Activated naive CD8-positive, alpha-beta T cell (primary cell): ENCODE data around the gene GPS1.

ENCODE experiments used
- H3K27ac Mint-ChIP-seq: one replicate; pipeline ENCODE4 v1.8.0; 2021; ENCODE audit warnings: mixed read lengths
- H3K27me3 Mint-ChIP-seq: one replicate; pipeline ENCODE4 v1.8.0; 2021; ENCODE audit warnings: mixed read lengths
- H3K36me3 Mint-ChIP-seq: one replicate; pipeline ENCODE4 v1.8.0; 2021; ENCODE audit warnings: mixed read lengths
- H3K4me1 Mint-ChIP-seq: one replicate; pipeline ENCODE4 v1.8.0; 2021; ENCODE audit warnings: low read depth, mixed read lengths
- H3K4me3 Mint-ChIP-seq: one replicate; pipeline ENCODE4 v1.8.0; 2021; ENCODE audit warnings: mild to moderate bottlenecking, mixed read lengths
- H3K9me3 Mint-ChIP-seq: one replicate; pipeline ENCODE4 v1.8.0; 2021; ENCODE audit warnings: low read depth, mixed read lengths

GPS1 gene

DNA sequence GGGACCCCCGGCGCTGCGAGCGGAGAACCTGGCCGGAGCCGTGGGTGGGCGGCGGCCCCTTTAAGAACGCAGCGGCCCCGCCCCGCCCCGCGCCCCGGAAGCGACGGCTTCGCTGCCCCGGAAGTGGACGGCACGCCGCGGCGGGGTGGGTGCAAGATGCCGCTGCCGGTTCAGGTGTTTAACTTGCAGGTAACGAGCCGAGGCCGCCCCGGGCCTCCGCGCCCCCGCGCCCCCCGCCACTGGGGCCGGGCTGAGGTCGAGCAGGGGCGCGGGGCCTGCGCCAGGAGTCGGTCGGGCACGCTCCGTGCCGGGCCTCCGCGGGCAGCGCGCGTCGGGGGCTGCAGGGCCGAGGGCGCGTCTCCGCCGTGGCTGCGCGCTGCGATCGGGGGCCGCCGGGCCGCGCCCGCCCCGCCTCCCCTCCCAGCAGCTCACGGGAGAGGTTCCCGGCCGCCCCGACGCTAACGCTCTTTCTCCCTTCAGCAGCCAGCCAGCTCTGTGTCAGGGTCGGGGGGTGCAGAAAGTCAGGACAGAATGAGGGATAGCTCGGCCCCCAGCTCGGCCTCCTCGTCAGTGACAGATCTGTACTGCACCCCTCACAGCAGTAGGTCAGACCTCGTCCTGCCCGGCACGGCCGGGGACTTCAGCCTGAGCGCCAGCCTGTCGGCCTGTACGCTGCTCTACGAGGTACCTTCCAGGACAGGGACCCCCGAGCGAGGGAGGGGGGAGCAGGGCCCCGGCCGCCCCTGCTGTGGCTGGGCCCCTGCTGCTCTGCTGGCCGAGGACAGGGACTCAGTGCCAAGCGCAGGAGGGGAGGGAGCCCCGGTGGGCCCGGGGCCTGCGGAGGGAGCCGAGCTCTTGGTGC lies at the start of gene GPS1, which contains the start of gene RFNG:
TSS of gene GPS1 (plus strand) at position 123 of the 862 bp plus-strand sequence. CDS start at position 157, 34 bp downstream.
TSS of gene RFNG (minus strand) at position 36 of the 862 bp plus-strand sequence. CDS start 45 bp downstream, outside the sequence.
- Mint-ChIP-seq H3K4me1 (peaks cover 13% of the 10 kb centered on the region), H3K27ac (peak within 1 kb of the TSS; percentile 79), H3K4me3 (peak within 1 kb of the TSS; percentile 88), H3K9me3 (no peaks in the 10 kb centered on the region), H3K27me3 (no peaks in the 10 kb centered on the region), H3K36me3 (no peaks in the 10 kb centered on the region)

DNA sequence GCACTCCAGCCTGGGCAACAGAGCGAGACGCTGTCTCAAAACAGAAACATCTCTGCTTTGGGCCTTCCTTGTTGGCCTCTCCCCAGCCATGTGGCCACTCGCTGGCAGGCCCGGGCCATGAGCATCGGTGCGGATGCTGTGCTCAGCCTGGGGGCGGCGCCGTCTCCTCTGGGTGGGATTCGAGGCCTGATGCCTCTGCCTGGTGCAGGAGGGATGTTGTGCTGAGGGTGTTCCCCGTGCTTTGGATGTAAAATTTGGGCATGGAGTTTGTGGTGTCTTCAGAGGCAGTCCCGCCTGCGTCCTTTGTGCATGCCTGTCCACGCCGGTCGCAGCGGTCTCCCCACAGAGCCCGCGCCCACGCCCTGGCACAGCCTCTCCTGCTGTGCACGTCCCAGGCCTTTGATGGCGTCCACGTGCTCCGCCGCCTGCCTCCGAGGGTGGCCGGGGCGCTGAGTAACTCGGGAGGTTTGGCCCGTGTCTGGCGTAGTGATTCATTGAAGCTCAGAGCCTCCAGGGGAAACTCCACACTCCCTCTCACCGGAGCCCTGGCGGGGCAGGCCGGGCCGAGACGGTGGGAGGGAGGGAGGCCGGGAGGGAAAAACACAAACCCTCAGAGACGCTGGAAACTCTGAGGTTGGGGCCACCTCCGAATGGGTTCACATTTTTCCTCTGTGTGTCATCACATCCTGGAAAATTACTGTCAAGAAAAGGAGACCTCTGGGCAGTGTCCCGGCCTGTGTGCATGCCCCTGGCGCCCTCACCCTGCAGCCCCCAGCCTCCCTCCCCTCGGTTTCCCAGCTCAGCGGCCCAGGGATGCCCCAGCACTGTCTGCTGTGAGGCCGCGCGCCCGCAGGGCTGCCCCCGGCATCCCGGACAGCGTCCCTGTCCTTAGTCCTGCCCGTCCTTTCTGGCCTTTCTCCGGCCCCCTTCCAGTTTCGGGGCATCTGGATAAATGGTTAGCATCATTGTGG lies 48.0 kb upstream of the GPS1 start:
- Mint-ChIP-seq H3K4me1 (no peaks in the 10 kb centered on the region), H3K9me3 (no peaks in the 10 kb centered on the region), H3K27me3 (no peaks in the 10 kb centered on the region), H3K4me3 (no peak overlapping the region), H3K36me3 (no peaks in the 10 kb centered on the region), H3K27ac (no peak overlapping the region)

DNA sequence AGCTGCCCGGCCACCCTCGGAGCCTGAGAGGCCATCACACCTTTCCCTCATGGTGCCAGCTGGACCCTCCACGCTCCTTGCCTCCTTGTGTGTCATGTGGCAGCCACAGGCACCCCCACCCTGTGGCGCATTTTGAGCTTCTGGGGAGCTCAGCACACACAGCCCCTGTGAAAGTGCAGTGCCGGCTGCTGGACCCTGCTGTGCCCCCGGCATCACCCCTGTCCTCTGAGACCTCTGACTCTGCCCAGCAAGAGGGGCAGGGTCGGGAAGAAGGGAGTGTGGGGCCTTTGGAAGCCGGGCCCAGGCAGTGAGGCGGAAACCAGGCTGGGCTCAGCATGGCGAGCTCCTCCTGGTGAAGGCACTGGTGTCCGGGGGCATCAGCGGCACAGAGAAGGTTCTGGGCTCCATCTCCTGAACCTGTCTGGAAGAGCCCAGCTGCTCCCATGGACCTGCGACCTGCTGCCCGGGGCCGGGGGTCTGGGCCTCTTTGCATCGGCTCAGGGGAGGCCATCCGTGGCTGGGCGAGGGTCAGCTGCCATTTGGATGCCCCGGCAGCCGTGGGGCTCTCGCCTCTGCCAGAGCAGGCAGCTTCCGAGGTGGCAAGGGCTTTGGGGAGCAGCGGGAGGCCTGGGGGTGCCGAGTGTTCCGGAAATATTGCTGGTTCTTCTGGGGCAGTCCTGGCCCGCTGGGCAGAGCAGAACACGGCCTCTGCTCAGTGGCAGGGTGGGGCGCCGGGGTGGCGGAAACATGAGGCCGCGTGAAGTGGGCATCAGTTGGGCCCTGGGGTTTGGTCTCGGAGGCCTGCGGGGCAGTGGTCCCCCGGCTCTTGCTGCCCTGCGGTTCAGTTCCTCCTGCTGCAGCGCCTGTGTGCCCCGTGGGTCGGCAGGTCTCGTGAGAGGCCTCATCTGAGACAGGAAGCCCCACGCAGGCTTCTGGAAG lies 46.9 kb upstream of the GPS1 start:
- Mint-ChIP-seq H3K36me3 (no peaks in the 10 kb centered on the region), H3K4me3 (no peak overlapping the region), H3K9me3 (no peaks in the 10 kb centered on the region), H3K27me3 (no peaks in the 10 kb centered on the region), H3K27ac (no peak overlapping the region), H3K4me1 (no peaks in the 10 kb centered on the region)

DNA sequence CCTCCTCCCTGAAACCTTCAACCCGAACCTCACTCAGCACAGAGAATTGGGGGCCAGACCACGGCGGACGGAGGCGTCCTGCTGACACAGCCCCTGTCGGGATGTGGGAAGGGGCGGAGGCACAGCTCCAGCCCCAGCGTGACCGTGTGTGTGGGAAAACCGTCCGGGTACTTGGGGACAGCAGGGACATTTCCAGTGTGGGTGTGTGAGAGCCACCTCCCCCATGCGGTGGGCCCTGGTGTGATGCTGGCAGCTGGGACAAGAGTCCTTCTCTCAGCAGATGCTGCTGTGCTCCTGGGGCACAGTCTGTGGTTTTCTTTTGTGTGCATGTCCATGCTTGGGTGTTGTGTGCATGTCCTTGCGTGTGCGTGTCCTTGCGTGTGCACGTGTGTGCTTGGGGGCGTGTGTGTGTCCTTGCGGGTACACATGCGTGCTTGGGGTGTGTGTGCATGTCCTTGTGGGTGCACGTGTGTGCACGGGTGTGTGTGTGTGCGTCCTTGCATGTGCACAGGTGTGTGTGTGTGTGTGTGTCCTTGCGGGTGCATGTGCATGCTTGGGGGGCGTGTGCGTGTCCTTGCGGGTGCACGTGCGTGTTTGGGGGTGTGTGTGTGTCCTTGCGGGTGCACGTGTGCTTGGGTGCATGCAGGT lies 45.9 kb upstream of the GPS1 start:
- Mint-ChIP-seq H3K36me3 (no peaks in the 10 kb centered on the region), H3K9me3 (no peaks in the 10 kb centered on the region), H3K4me1 (no peaks in the 10 kb centered on the region), H3K27ac (no peak overlapping the region), H3K27me3 (no peaks in the 10 kb centered on the region), H3K4me3 (no peak overlapping the region)

DNA sequence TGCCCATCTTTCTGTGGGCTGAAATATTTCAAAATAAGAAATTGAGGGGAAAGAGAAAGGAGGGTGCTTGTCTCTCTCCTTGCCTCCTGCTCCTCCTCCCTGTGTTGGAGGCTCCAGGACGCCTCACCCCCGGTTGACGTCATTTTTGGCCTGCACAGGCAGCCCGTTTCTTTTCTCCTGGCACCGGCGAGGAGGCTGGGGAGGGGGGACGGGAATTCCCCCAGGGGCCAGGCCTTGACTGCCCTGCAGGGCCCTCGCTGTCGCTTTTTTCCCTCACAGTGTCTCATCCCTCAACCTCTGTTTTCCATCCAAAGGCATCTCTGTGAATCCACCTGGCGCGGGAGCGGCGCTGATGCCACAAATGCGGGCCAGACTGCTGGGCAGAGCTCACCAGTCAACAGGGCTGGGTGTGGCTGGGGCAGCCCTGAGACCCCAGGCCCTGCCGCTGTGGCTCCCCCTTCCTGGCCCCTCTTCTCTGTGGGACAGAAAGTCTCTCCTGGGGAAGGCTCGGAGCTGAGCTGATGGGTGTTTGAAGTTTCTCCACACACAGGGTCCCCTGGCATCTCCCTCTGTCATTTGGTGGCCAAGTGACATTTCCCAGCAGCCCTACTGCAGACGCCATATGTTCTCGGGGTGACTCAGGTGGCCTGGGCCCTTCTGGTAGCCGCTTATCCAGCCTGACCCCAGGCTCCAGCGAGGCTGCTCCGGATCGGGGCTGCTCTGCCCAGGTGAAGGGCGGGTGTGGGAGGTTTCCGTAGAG lies 45.0 kb upstream of the GPS1 start:
- H3K4me1 Mint-ChIP-seq, result no peaks in the 10 kb centered on the region
- no peaks in the 10 kb centered on the region for H3K27me3 Mint-ChIP-seq
- no peaks in the 10 kb centered on the region for H3K9me3 Mint-ChIP-seq
- no peak overlapping the region for H3K4me3 Mint-ChIP-seq
- H3K27ac Mint-ChIP-seq, result no peak overlapping the region
- H3K36me3 Mint-ChIP-seq, result no peaks in the 10 kb centered on the region

DNA sequence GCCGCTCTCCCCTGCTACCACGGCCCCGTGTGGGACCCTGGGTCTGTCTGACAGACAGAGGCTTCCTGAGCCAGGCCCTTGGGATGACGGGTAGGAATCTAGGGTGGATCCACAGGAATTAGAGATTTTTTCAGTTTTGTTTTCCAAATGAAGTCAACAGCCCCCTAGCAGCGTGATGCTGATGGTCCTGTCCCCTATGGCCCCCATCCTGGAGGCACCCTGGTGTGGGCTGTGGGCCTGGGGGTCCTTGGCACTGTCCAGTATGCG lies 44.5 kb upstream of the GPS1 start:
- no peaks in the 10 kb centered on the region for H3K4me1 Mint-ChIP-seq
- no peaks in the 10 kb centered on the region for H3K9me3 Mint-ChIP-seq
- no peaks in the 10 kb centered on the region for H3K36me3 Mint-ChIP-seq
- no peaks in the 10 kb centered on the region for H3K27me3 Mint-ChIP-seq
- H3K27ac Mint-ChIP-seq, result no peak overlapping the region
- no peak overlapping the region for H3K4me3 Mint-ChIP-seq

DNA sequence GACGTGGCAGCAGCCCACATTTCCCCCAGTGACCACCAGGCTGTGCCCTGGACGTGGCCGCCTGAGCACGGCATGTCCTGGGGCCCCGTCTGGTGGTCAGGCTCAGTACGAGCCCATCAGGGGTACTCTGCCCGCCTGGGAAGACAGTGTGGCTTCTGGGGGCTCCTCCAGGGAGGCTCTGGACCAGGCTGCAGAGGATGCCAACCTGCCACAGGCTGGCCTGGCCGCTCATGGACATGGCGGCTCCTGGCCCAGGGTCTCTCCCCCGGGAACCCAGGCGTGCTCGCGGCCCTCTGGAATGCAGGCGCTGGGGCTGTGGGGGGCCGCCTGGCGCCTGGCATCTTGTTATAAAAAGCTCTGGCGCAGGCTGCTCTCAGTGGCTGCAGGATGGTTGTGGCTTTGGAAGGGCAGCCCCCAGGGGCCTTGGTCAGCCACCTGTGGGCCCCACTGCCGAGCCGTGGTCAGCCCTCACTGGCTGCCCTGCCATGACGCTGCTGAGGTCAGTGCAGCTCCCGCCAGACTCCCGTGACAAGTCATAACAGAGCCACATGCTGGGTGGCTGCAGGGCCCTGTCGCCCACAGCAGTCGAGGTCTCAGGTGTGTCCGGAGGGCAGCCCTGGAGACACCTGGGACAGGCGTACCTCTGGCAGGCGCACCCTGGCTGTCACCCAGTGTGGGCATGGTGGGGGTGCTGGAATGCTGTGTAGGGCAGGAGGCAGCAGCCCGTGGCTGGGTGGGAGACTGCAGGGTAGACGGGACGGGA lies 44.0 kb upstream of the GPS1 start:
- Mint-ChIP-seq H3K4me3 (no peak overlapping the region), H3K4me1 (no peaks in the 10 kb centered on the region), H3K27me3 (no peaks in the 10 kb centered on the region), H3K27ac (no peak overlapping the region), H3K9me3 (no peaks in the 10 kb centered on the region), H3K36me3 (no peaks in the 10 kb centered on the region)

DNA sequence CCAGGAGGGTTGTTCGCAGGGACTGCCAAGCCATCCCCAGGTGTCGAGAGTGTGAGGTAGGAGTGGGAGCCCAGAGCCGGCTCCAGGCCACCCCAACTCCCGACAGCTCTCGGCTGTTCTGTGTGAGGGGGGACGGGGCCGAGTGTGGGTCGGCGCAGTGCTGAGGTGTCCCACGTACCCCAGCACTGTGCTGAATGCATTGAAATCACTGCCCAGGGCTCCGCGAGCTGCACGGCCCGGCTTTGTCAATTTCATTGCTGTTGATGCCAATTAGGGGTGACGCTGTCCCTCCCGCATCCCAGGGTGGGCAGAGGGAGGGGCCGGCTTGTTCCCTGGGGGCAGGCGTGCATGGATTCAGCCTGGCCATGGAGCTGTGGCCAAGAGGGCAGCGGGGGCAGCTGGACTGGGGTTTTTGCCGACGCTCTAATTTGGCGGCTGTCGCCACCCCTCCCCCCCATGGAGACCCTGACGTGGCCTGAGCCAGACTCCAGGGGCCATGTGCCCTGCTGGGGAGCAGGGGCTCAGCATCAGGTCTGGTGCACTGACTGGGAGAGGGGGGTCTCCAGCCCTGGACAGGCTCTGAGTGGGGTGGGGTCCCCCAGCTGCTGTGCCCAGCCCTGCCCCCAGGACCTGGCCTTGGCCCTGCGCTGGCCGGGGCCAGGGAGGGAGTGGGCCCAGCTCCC lies 43.3 kb upstream of the GPS1 start:
- Mint-ChIP-seq H3K9me3 (no peaks in the 10 kb centered on the region), H3K36me3 (no peaks in the 10 kb centered on the region), H3K27me3 (no peaks in the 10 kb centered on the region), H3K4me1 (no peaks in the 10 kb centered on the region), H3K4me3 (no peak overlapping the region), H3K27ac (no peak overlapping the region)

DNA sequence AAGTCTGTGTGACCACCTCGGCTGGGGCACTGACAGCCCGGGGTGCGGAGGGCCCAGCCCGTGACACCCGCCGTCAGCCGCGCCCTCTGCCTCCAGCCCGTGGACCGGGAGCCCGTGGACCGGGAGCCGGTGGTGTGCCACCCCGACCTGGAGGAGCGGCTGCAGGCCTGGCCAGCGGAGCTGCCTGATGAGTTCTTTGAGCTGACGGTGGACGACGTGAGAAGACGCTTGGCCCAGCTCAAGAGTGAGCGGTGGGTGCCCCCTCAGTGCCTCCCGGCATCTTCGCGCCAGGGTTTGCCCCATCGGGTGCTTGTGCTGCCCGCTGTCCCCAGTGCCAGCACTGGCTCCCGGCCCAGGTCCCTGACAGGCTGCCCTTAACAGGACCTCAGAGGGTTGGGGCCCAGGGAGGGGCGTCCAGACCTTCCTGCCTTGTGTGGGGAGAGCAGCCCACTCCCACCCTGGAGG lies 42.7 kb upstream of the GPS1 start:
- Mint-ChIP-seq H3K36me3 (no peaks in the 10 kb centered on the region), H3K27ac (no peak overlapping the region), H3K9me3 (no peaks in the 10 kb centered on the region), H3K4me3 (no peak overlapping the region), H3K27me3 (no peaks in the 10 kb centered on the region), H3K4me1 (no peaks in the 10 kb centered on the region)

DNA sequence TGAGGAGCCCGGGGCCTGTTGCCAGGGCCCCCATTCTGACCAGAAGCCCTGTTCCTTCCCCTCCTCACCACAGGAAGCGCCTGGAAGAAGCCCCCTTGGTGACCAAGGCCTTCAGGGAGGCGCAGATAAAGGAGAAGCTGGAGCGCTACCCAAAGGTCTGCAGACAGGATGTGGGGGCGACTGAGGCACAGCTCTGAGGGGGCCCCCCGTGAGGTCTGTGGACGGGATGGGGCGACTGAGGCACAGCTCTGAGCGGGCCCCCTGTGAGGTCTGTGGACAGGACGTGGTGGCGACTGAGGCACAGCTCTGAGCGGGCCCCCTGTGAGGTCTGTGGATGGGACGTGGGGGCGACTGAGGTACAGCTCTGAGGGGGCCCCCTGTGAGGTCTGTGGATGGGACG lies 42.3 kb upstream of the GPS1 start:
- Mint-ChIP-seq H3K36me3 (no peaks in the 10 kb centered on the region), H3K27ac (no peak overlapping the region), H3K4me3 (no peak overlapping the region), H3K9me3 (no peaks in the 10 kb centered on the region), H3K27me3 (no peaks in the 10 kb centered on the region), H3K4me1 (no peaks in the 10 kb centered on the region)

DNA sequence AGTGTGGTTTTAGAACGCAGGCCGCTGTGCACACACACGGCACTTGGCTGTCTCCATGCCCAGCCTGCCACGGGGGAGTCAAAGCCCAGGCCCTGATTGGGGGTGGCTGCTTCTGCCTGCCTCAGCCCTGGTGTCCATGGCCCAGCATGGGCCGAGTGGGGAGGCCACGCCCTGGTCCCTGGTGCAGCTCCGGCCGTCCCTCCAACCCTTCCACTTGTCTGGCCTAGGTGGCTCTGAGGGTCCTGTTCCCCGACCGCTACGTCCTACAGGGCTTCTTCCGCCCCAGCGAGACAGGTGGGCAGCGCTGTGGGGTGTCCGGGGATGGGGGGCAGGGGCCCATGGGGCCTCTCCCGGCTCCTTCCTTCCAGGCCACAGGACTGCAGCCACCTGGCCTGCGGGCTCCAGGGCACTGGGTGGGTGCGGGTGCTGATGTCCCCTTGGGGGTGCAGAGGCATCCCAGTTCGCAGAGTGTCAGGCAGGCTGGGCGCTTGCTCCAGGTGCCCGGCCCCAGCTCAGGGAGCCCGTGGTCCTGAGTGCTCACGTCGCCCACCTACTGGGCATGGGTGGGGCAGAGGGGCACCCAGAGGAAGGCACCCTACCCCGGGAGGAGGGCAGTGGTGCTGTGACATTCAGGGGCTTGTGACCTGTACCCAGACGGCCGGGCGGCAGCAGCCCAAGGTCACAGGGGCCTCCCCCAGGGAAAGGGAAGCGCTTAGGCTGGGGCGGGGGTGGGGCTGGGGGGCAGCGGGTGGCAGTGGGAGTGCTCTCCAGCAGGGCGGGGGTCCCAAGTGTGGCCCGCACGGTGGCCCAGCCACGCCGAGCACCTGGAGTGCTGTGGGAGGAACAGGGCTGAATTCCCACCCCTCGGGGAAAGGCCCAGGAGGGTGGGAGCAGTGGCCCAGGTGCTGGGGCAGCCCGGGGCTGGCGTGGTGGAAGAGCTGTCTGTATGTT lies 40.8 kb upstream of the GPS1 start:
- no peaks in the 10 kb centered on the region for H3K27me3 Mint-ChIP-seq

More for the DNA sequence above, 40.8 kb upstream of the GPS1 start:
- Mint-ChIP-seq H3K9me3 (no peaks in the 10 kb centered on the region), H3K27ac (no peak overlapping the region), H3K4me3 (no peak overlapping the region), H3K36me3 (no peaks in the 10 kb centered on the region), H3K4me1 (no peaks in the 10 kb centered on the region)
